Left cardiac atrium (tissue), 4 donors: Measurements from ENCODE around the gene SLC6A16. TPM values are rescaled to one million over a fixed set of nuclear protein-coding genes. Genes with fewer than 3 reads are reported as not detected.
"Not testable (repeated sequence)": the region's sequence is repeated elsewhere in the genome, so short reads cannot be mapped to it uniquely, and the experiment has no call there.

ENCODE experiments used
- ATAC-seq, 2 donors: fragments of 200-7000 bp; cut with Tn5 transposase; one replicate each; pipeline ENCODE4 v1.9.1; 2020; ENCODE audit warnings: mild to moderate bottlenecking in 2 of 2, moderate library complexity in 2 of 2
- DNase-seq: peaks from one replicate; pipeline ENCODE4 v3.0.0-alpha.2; 2020
- intact Hi-C, 2 donors: fragments of 100-400 bp; cut with DNase I; formaldehyde crosslinking; loops; one replicate each; pipeline versions ENCODE4 v1.14.1 to v1.15.1; 2022 to 2023
- long read RNA-seq: library from polyadenylated mRNA; unstranded; transcript quantifications from one replicate; pipeline ENCODE4 v2.0.0, GENCODE V29; 2021
- total RNA-seq, 2 donors: library from RNA; stranded (reverse); fragmentation: NEBNext Ultra II Directional; extraction: Animal tissue kit (Norgen Biotek cat#: 25700); gene quantifications; one replicate each; pipeline ENCODE4 v1.2.1, GENCODE V29; 2021
- donor health status: DM: no; HTN: yes; CAD: no.
- donor health status: DM: no; HTN: yes; CAD: no; lungs with severe emphysema.
- donor health status: DM: yes; HTN: yes; CAD: no.
- donor health status: Dilated cardiomyopathy.

The SLC6A16 gene
- total RNA-seq, result 1 to 10 TPM; 1.1 to 2.0 TPM
- long read RNA-seq, partial matches to known transcripts, result 0 of 1 reads
- long read RNA-seq, other reads (novel, unspliced or antisense), result 1 of 1 reads

DNA sequence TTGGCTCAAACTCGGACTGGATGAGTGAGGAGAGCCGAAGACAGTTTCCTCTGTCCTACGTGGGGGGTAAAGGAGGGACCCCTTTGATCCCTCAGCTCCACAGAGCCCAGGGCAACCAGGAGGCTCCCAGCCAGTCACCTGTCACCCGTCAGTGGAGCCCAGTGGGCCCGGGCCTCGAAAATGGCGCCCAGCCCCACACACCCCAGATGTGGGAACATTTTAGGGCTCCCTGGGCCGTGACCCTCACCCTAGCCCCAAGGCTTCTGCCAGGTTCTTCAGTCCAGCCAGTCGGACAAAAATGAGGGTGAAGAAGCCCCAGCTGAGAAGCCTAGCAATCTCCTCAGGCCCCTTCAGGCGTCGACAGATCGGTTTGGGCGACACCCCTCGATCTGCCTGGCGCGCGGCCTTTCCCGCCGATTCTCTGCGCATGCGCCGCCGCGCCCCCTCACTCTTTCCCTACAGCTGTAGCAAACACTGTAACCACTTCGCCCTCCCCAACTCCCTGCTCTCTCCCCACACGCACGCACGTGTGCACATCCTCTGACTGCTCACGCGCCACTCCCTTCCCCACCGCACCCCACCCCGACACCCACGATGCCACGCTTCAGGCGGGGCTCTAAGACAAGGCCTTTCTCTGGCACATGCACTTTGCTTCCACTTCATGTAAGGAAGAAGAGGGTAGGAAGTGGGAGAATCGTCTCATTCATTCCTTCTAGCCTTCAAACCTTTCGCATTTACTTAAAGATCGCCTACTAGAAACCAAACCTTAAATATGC, at the start of gene SLC6A16:
TSS of gene SLC6A16 (minus strand) at position 391 of the 776 bp plus-strand sequence. CDS start 13,844 bp downstream, outside the sequence.
- DNase-seq (no peak), ATAC-seq (no peak)
- intact Hi-C loops, result no loop called here

DNA sequence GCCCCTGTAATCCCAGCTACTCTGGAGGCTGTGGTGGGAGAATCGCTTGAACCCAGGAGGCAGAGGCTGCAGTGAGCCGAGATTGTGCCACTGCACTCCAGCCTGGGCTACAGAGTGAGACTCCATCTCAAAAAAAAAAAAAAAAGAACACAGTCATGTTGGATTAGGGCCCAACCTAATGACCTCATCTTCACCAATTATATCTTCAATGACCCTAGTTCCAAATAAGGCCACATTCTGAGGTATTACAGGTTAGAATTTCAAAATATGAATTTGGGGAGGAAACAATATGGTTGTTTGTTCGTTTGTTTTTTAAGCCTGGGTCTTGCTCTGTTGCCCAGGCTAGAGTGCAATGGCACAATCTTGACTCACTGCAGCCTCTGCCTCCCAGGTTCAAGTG, 48.2 kb upstream of the SLC6A16 start:
- ATAC-seq, intact Hi-C loops, DNase-seq: not testable (repeated sequence)

DNA sequence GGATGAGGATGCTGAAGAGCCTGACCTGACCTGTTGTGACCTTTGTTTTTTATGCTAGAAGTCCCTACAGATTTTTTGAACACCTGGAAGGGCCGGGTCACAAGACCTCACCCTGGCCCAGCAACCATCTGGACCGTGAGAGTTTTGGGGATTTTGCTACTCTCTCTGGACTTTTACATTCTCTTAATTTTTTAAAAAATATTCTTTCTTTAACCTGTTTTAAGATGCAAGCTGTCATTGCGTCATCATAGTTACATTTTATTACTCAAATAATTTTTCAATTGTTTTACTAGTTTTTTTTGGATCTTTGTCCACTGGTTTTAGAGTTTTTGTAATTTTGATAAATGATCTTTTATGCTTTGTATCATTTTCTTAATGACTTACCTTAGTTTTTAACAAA, 46.2 kb upstream of the SLC6A16 start:
- intact Hi-C loops, result no loop called here
- no peak for ATAC-seq
- no peak for DNase-seq

DNA sequence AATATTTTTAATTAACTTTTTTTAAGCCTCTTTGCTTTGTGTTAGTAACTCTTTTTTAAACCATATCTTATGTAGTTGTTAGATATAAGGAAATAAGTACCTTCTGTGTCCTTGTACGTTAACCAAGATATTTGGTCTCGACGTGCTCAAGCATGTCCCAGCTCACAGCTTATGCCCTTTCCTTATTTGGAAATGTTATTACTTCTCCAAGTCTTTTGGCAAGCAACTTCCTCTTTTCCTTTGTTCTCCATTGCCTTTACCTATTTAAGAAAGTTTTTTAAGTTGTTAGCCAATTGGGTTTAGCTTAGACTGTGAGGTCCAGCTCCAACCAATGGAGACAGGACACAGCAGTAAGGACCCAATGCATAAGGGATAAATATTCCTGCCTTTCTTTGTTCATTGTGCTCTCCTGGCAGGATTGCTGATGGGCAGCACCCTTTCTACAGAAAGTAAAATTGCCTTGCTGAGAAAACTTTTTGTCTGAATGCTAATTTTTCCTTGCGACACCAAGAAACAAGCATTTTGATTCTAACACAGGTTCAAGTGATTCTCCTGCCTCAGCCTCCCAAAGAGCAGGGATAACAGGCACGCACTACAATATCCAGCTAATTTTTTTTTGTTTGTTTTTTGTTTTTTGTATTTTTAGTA, 43.8 kb upstream of the SLC6A16 start:
- DNase-seq (no peak), ATAC-seq (no peak)
- intact Hi-C loops, result no loop called here

DNA sequence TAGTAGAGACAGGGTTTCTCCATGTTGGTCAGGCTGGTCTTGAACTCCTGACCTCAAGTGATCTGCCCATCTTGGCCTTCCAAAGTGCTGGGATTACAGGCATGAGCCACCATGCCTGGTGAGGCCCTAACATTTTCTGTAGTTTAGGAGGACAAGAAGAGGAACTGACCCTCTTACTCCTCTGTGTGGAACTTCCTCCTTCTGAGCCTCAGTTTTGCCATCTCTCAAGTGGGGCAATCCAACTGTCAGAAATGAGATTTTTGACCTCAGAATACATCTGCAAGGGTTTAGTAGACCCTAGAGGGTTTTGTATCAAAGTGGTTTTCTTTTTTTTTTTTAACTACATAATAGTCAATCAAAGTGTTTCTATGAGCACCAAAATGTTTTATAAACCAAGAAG, 41.1 kb upstream of the SLC6A16 start:
- intact Hi-C loops, result no loop called here
- no peak for DNase-seq
- ATAC-seq, result no peak

DNA sequence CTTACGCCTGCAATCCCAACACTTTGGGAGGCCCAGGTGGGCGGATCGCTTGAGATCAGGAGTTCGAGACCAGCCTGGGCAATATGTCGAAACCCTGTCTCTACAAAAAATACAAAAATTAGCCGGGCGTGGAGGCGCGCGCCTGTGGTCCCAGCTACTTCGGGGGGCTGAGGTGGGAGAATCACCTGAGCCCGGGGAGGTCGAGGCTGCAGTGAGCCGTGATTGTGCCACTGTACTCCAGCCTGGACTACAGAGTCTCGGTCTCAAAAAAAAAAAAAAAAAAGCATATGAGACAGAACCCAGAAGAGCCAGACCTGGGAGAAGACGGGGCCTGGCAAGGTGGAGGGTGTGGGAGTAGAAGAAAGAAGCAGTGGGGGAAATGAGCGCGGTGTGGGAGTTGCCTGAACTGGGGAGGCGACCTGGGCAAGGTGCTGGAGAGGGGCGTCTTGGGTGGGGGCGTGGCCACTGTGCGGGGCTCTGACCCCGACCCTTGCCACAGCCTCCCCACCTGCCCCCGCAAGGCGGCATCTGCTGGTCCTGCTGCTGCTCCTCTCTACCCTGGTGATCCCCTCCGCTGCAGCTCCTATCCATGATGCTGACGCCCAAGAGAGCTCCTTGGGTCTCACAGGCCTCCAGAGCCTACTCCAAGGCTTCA, 39.2 kb upstream of the SLC6A16 start:
- ATAC-seq (no peak), DNase-seq (no peak)

DNA sequence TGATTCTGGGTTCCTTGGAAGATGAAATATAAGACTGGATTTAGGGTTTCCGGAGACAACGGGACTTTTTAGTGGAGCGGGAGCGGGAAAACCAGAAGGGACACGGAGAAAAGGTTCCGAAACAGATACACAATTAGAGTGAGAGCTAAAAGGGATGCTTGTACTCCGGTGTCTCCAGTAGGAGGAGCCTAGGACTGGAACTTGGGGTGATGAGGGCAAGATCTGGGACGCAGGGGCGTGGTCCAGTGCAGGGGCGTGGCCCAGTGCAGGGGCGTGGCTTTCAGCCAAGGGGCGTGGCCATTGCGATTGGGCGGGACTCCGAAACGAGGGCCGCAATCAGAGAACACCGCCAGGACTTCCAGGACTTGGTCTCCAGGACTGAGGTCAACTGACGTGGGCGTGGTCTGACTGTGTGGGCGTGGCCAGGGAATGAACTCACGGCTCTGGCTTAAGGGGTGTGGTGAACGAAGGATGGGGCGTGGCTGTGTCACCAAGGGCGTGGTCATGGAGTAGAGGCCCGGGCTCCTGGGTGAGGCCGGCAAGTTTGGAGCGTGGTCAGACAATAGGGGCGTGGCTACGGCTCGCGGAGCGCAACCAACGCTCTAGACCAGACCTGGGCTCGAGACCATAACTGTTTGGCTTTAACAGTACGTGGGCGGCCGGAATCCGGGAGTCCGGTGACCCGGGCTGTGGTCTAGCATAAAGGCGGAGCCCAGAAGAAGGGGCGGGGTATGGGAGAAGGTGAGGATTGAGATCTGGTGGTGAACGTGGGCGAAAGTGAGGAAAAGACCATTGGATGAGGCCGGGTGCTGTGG, 38.5 kb upstream of the SLC6A16 start, which contains the start of gene DKKL1:
TSS of gene DKKL1 (plus strand) at position 610 of the 815 bp plus-strand sequence. CDS start at position 732, 122 bp downstream.
- intact Hi-C loops, result no loop called here

More for the DNA sequence above, 39.2 kb upstream of the SLC6A16 start:
- intact Hi-C loops, result no loop called here

DNA sequence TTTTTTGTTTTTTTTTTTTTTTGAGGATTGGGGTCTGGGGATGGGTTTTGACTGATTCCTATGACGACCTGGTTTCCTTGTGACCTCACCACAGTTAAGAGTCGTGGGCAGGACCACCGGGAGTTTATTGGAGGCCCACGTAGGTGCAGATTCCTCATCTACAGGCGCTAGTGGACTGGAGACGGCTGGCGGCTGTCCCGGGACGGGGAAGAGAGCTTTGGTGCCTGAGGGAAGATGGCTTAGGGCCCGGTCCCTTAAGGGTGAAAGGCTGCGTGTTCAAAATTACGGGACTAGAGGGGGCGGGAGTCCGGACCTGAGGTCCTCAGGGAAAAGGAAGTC, 37.9 kb upstream of the SLC6A16 start:
- DNase-seq (peak; percentile 73), ATAC-seq (peak; percentile 4 to 7)
- intact Hi-C loops, result no loop called here

More for the DNA sequence above, 38.5 kb upstream of the SLC6A16 start, which contains the start of gene DKKL1:
- ATAC-seq, result peak; percentile 90 to 93
- DNase-seq, result peak; percentile 100

DNA sequence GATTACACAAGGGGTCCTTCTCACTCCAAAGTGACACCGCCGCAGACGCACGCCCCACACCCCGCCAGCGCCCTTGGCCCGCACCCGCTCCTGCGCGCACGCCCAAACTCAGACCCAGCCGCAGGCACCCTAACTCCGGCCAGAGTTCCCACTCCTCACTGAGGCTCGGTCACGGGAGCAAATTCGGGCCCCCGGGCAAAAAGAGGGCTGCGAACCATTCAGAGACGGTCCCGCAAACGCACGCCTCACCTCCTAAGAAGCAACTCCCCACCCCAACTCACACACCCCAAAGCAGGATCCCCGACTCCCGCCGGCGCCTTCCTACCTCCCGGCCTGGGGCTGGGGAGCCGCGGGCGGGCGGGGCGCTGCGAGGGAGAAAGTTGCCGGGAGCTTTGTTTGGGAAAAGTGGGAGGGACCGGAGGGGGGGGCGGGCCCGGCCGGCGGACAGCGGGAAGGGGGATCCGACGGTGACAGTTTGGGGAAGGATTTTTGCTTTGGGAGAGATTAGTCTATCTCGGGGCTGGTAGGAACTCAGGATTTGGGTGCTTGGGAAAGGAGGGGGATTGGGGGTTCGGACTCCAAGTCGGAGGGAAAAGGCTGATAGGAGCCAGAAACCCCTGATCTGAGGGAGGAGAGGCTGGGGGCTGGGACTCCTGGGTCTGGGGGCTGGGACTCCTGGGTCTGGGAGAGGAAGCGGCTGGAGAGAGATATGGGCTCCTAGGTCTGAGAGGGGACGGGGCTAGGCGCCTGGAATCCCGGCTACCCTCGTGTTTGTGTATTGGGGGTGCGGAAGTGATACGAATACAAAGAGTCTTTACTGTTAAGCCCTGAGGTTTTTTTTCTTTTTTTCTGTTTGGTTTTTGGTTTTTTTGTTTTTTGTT, 37.3 kb upstream of the SLC6A16 start, which contains the start of gene TEAD2:
TSS of gene TEAD2 (minus strand) at position 369 of the 881 bp plus-strand sequence. CDS start 2,341 bp downstream, outside the sequence.
- intact Hi-C loops, result no loop called here
- ATAC-seq (peak; percentile 67), DNase-seq (peak; percentile 84)

DNA sequence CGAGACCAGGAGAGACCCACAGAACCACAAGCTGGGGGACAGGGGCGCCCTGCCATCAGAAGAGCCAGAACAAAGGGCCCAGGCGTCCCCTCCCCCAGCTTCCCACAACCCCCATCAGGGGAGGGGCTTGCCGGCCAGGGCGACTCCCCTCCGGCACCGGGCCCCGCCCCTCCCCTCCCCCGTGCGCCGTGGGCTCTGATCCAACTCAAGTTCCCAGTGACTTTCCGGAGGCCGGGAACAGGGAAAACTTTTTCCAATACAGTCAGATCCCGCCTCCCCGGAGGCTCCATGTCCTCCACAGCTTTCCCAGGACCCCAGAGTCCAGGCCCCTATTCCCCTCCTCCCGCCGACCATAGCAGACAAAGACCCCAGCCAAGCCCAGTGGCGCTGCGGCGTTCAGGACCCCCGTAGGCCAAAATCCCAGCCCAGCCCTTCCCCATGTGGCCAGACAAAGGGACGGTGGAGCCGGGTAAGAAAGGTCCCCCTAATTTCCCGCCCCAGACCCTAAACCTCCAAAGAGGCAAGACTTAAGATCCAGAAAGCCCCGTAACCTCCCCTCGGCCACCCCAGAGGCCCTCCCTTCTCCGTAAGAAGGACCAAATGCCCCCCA, 36.6 kb upstream of the SLC6A16 start:
- peak; percentile 52 to 60 for ATAC-seq
- intact Hi-C loops, result no loop called here
- peak; percentile 87 for DNase-seq

DNA sequence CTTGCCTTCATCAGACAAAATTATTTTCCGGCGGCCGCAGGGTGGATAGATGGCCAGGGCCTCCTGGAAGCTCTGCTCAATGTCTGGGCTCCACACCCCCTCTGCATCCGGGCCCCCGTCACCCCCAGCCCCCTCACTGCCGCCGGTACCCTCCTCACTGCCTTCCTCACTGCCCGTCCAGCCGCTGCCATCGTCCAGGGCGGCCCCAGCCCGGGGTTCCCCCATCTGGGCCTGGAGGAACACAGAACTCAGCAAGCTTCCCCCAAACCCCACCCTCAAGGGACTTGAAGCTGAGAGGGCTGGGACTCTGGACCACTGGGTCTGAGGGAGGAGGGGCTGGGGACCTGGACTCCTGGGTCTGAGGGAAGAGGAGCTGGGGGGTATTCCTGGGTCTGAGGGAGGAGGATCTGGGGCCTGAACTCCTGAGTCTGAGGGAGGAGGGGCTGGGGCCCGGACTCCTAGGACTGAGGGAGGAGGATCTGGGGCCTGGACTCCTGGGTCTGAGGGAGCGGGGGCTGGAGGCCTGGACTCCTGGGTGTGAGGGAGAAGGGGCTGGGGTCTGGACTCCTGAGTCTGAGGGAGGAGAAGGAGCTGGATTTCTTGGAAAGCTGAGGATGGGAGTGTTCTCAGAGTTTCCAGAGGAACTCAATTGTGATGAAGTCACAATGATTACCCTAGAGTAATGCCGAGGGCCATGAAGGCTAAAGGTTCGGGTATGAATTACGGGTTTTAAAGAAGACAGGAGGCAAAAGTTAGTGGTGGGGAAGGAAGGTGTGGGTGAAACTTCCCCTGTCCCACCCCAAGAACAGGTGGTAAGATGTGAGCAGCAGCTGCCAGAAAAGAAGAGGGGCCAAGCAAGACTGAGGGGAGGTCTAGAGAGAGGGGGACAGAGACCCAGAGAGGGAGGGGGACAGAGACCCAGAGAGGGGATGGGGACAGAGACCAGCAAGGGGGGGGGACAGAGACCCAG, 35.1 kb upstream of the SLC6A16 start:
- intact Hi-C loops, result no loop called here
- ATAC-seq, result no peak
- DNase-seq, result no peak

DNA sequence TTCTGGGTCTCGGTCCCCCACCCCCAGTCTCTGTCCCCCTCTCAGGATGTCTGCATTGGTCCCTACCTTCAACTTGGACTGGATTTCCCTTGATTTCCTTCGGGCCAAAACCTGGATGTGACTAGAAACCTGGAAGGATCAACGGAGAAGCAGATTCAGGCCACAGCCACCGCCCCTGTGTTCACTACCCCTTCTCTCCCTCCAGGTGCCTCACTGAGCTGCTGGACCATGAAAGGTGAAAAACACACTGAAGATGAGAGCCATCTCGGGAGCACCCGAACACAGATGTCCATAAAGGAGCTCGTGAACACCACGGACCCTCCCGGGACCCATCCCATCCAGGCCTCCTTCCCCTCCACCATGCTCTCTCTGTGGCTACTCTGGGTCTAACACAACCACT, 32.2 kb upstream of the SLC6A16 start:
- intact Hi-C loops, result no loop called here
- ATAC-seq (no peak), DNase-seq (no peak)

DNA sequence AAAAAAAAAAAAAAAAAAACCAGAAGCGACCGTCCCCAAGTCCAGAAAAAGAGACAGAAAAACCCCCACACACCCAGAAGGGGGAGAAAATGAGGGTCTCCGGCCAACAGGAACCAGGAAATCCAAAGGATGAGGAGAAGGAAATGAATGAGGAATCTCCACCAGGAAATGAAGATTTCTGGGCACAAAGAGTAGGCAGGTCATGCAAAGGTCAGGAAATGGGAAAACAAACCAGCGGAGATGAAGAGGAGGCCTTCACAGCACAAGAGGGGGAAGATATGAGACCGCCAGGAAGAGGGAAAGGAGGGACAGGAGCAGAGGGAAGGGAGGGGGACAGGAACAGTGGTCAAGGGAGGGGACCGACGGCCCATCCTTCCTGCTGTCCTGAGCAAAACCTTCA, 31.4 kb upstream of the SLC6A16 start:
- intact Hi-C loops, result no loop called here
- no peak for ATAC-seq
- DNase-seq, result no peak

DNA sequence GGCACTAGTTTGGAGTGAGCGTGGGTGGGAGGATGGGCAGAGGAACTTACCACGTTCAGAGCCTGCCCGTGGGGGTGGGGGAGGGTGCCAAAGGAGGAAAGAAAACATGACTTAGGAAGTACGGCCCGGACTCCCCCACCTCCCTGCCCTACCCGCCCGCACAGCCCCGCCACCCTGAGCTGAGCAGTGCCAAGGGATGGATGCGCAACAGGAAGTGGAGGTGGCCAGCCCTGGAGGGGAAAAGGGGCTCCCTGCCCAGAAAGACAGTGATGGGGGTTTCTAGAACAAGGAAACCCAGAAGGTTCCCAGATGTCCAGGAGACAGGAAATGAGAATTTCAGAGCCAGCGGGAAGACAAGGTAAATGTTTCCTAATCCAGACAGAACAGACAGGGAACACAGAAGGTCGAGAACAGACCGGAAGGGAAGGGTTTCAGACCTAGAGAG, 30.9 kb upstream of the SLC6A16 start:
- DNase-seq (peak; percentile 67), ATAC-seq (peak; percentile 42 to 49)
- intact Hi-C loops, result no loop called here

DNA sequence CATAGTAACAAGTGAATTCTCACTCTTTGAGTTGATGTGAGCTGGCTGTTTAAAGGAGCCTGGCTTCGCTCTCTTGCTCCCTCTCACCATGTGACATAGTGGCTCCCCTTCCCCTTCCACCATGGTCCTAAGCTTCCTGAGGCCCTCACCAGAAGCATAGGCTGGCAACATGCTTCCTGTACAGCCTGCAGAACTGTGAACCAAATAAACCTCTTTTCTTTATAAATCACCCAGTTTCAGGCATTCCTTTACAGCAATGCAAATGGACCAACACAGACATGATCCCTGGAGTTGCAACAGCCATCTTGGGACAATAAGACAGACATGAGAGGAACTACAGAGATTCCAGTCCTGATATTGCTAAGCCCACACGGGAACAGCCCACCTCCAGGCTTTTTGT, 24.6 kb upstream of the SLC6A16 start:
- intact Hi-C loops, result no loop called here
- DNase-seq (no peak), ATAC-seq (no peak)
